D341Med (cell line): ENCODE data around the gene SOD2.
"Not testable (repeated sequence)": the region's sequence is repeated elsewhere in the genome, so short reads cannot be mapped to it uniquely, and the experiment has no call there.

ENCODE experiments used
- DNase-seq: peaks from one replicate; pipeline ENCODE4 v3.0.0; 2012; ENCODE audit warnings: low spot score

Gene SOD2

DNA sequence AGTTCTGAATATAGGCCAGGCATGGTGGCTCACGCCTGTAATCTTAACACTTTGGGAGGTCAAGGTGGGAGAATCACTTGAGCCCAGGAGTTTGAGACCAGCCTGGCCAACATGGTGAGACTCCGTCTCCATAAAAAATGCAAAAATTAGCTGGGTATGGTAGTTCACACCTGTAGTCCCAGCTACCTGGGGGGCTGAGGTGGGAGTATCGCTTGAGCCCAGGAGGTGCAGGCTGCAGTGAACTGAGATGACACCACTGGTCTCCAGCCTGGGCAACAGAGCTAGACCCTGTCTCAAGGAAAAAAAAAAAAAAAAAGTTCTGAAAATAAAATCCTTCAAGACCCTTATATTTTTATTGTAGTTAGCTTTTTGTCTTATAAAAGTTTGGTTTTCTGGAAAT is 22.6 kb upstream of the SOD2 start:
- DNase-seq, result no peak

DNA sequence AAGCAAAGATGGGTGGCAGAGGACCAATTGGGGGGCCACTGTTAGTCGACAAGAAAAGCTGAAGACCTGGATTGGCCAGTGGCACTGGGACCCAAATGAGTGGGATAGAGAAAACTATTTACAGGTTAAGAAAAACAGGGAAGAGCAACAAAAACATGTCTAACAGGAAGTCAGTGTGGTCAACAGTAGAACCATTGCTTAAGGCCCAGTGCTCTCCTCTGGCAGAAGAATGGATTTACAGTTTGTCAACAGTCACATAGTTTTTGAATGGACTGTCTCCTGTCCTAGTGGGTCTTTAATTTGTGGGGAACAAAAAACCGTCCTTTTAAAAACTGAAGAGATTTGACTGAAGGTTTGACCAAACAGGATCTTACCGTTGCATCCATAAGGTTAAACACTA is 22.1 kb upstream of the SOD2 start:
- DNase-seq, result no peak

- DNase-seq, result peak; percentile 36
Measured at GRCh38 chr6:159714404-159714803, 21.4 kb upstream of the SOD2 start.

DNA sequence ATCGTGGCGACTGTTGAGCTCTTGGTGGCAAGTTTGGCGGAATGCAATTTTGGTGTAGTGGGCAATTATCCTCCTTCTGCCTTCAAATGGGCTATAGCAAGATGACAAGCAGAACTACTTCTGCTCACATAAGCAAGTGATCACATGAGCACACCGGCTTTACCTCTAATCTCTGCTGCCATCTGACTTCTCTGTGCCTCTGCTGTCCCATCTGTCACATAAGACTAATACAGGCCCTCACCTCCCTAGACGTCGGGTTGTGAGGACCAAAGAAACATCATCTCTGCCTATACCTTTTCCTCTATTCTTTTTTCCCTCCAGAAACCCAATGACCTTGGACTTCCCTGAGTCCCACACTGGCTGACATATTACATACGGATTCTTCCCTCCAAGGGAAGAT is 20.9 kb upstream of the SOD2 start:
- DNase-seq, result peak; percentile 70

- DNase-seq, result not testable (repeated sequence)
Measured at GRCh38 chr6:159712389-159712788, 19.3 kb upstream of the SOD2 start.

DNA sequence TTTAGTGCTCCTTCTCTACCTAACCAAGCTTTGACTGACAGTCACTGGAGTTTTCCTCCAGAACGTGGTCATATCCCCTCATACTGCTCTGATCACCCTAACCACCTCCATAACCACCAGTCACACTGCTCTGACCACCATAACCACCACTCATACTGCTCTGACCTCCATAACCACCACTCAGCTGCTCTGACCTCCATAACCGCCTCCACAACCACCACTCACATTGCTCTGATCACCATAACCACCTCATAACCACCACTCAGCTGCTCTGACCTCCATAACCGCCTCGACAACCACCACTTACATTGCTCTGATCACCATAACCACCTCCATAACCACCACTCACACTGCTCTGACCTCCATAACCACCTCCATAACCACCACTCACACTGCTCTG is 17.6 kb upstream of the SOD2 start:
- DNase-seq, result not testable (repeated sequence)

DNA sequence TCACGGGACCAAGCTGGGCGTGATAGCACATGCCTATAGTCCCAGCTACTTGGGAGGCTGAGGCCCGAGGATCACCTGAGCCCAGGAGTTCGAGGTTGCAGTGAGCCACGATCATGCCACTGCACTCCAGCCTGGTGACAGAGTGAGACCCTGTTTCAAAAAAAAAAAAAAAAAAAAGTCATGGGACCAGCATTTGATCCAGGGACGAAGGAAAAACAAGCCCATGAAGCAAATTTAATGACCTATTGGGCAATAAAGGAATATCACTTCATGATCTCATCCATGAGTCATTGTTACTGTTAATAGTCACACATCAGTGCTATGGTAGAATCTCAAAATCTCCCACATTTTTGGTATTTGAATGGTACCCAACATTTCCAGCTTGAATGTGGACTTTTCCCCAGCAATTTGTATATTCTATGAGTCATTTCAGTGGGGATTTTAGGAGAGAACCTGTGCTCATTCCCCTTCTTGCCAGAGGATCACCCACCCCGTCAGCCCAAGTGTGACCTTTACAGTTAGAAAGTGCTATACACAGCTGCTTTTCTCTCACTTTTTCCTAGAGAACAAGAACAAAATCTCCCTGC is 8.5 kb upstream of the SOD2 start:
- DNase-seq, result no peak

GRCh38 chr6:159700970-159701369 is 7.9 kb upstream of the SOD2 start:
- no peak for DNase-seq

- DNase-seq, result no peak
Measured at GRCh38 chr6:159695984-159696383, 2.9 kb upstream of the SOD2 start.

DNA sequence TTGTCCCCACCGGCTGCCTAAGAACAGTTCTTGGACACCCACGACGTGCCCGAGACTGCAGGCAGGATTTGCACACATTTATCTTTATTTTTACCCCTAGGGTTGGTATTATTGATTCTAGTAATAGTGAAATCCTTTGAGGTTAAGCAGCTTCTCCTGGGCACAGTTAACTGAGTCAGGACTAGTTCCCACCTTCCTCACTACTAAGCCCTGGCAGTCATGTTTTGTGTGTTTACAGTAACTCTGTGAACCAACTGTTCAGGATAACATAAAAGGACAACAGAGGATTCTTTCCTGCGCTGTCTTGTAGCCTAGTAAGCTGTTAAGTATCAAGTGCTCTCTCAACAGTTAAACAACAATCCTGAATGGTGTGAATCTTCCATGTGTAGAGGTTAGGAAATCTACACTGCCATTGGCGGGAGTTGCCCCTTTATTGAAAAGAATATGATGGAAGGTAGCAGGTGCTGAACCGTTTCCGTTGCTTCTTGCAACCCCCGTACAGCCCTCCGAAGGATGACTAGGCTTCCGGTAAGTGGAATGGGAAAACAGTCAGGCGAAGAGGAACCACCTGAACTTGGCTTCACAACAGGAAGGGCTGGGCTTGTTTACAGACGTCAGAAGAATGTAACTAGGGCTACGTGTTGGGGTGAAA is 979 bp upstream of the SOD2 start:
- no peak for DNase-seq

DNA sequence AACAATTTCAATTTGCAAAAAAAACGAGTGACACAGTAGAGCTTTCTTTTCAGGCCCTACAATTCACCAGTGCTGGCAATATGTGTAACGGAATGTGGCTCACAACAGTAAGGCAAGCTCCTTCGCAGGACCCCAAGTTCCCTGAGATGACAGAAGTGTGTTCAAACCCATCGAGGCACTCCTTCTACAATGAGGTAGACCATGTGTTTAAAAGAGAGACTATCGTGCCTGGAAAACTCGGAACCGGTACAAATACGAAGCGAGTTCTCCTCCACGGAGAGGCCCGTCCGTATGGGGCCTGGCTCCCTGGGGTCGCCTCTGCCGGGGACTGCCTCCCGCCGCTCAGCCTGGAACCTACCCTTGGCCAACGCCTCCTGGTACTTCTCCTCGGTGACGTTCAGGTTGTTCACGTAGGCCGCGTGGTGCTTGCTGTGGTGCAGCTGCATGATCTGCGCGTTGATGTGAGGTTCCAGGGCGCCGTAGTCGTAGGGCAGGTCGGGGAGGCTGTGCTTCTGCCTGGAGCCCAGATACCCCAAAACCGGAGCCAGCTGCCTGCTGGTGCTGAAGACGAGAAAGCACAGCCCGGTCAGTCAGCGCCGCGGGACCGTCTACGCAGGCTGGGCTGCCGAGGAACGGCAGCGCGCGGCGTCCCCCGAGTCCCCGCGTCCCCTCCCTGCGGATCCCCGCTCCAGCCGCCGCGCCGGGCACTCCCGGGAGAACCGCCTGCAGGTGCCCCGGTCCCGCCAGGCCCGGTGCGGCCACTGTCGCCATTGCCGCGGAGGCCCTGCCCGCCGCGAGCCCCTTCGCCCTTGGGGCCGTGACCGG is 526 bp downstream of the SOD2 start:
- DNase-seq, result peak; percentile 61

GRCh38 chr6:159691963-159692287 is 1.1 kb downstream of the SOD2 start:
- no peak for DNase-seq

GRCh38 chr6:159691133-159691962 is 1.7 kb downstream of the SOD2 start:
- DNase-seq, result no peak

GRCh38 chr6:159690135-159690534 is 2.9 kb downstream of the SOD2 start:
- not testable (repeated sequence) for DNase-seq

- DNase-seq, result no peak
Measured at GRCh38 chr6:159689001-159689400, 4.0 kb downstream of the SOD2 start.

GRCh38 chr6:159688266-159688905 is 4.7 kb downstream of the SOD2 start:
- DNase-seq, result no peak

DNA sequence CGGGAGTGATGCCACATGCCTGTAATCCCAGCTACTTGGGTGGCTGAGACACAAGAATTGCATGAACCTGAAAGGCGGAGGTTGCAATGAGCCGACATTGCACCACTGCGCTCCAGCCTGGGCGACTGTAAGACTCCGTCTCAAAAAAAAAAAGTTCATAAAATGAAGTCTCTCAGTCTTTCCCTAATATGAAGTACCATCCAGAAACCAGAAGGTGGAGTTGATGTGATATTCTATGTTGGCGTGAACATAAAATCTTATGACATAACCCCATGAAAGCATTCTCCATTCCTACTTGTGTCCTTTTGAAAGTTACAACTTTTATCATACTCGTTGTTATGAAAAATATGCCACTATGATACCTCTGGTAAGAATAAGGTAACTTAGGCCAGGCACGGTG is 5.7 kb downstream of the SOD2 start:
- DNase-seq, result no peak

DNA sequence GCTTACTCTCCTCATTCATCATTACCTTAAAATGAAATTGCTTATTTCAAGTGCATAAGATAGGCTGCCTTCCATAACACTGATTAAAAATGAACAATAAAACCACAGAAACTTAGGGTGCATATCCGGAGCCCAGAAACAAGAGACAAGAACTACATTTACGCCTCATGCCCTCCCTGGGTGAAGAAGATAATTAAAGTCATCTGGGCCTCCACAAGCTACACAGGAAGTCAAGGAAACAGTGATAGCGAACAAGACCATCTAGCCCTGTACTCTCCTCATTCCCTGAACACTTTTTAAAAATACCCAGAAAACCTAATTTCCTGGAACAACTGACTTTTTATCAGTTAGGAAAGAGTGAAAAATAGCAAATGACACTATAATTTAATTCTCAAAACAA is 6.3 kb downstream of the SOD2 start:
- DNase-seq, result no peak

GRCh38 chr6:159686040-159686439 is 7.0 kb downstream of the SOD2 start:
- DNase-seq, result no peak

DNA sequence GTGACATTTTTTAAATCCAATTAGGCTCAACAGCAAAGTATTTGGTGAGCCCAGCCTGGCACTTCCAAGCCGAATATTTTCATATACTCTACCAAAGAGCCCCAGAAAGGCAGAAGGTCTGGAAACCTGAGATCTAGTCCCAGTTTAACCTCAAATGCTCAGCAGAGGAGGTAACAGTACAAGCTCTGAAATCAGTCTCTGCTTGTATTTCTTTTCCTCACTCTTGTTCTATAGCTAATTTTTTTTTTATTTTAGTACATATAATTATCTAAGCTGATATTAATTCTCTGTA is 9.1 kb downstream of the SOD2 start:
- no peak for DNase-seq

GRCh38 chr6:159682810-159683209 is 10.2 kb downstream of the SOD2 start:
- DNase-seq, result no peak

DNA sequence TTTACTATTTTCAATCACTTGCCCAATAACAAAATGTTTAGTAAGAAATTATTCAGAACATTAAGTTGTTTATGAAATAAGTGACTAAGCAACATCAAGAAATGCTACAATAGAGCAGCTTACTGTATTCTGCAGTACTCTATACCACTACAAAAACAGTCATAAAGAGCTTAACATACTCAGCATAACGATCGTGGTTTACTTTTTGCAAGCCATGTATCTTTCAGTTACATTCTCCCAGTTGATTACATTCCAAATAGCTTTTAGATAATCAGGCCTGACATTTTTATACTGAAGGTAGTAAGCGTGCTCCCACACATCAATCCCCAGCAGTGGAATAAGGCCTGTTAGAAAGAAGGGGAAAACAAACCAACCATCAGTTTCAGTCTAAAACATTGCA is 10.7 kb downstream of the SOD2 start:
- no peak for DNase-seq
